ENCODE data around the gene SERPINA1. TPM values are rescaled to one million over a fixed set of nuclear protein-coding genes. Genes with fewer than 3 reads are reported as not detected.

The SERPINA1 gene
- total RNA-seq, 4 donors from 2014 or later, result 10.5 to 25.4 (median 18.9) TPM

GRCh38 chr14:94376976-94377865 lies 11.2 kb downstream of the SERPINA1 start:
- Histone ChIP-seq H3K27me3 (no peaks in the 10 kb centered on the region), H3K36me3 (no peaks in the 10 kb centered on the region), H3K9me3 (no peaks in the 10 kb centered on the region), H3K4me1 (no peaks in the 10 kb centered on the region), H3K4me3 (replicated peaks in 1 of 3) (no peak overlapping the region), H3K27ac (no peak overlapping the region)
- WGBS, 2 donors, result 86 to 88% methylated on average over 6 to 10 of the region's 10 CpGs
- DNase-seq, result no peak
- TF ChIP-seq, protein P1, sequence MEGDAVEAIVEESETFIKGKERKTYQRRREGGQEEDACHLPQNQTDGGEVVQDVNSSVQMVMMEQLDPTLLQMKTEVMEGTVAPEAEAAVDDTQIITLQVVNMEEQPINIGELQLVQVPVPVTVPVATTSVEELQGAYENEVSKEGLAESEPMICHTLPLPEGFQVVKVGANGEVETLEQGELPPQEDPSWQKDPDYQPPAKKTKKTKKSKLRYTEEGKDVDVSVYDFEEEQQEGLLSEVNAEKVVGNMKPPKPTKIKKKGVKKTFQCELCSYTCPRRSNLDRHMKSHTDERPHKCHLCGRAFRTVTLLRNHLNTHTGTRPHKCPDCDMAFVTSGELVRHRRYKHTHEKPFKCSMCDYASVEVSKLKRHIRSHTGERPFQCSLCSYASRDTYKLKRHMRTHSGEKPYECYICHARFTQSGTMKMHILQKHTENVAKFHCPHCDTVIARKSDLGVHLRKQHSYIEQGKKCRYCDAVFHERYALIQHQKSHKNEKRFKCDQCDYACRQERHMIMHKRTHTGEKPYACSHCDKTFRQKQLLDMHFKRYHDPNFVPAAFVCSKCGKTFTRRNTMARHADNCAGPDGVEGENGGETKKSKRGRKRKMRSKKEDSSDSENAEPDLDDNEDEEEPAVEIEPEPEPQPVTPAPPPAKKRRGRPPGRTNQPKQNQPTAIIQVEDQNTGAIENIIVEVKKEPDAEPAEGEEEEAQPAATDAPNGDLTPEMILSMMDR (IDR thresholded peaks at IDR 0.05), result no peak
- no peak for TF ChIP-seq POLR2A (IDR thresholded peaks at IDR 0.05)
- intact Hi-C loops (cut with DNase I), result no loop called here

- TF ChIP-seq, protein P1 (IDR thresholded peaks at IDR 0.05), result no peak
- TF ChIP-seq POLR2A (IDR thresholded peaks at IDR 0.05), result no peak
- H3K4me3 ChIP-seq (replicated peaks in 1 of 3), result no peak overlapping the region
- intact Hi-C loops (cut with DNase I), result no loop called here
- H3K27me3 ChIP-seq, result no peaks in the 10 kb centered on the region
- 92 to 94% methylated on average over 12 of the region's 12 CpGs for WGBS, 2 donors
- H3K9me3 ChIP-seq, result no peaks in the 10 kb centered on the region
- DNase-seq, result no peak
- H3K36me3 ChIP-seq, result no peaks in the 10 kb centered on the region
- H3K4me1 ChIP-seq, result no peaks in the 10 kb centered on the region
- H3K27ac ChIP-seq, result no peak overlapping the region
These were observed 12.1 kb downstream of the SERPINA1 start for GRCh38 chr14:94376108-94376975.

- intact Hi-C loops (cut with DNase I), result no loop called here
- H3K27ac ChIP-seq, result no peak overlapping the region
- 72 to 91% methylated on average over 6 of the region's 6 CpGs for WGBS, 2 donors
- H3K27me3 ChIP-seq, result no peaks in the 10 kb centered on the region
- no peak overlapping the region for H3K4me3 ChIP-seq (replicated peaks in 1 of 3)
- H3K9me3 ChIP-seq, result no peaks in the 10 kb centered on the region
- no peaks in the 10 kb centered on the region for H3K36me3 ChIP-seq
- no peaks in the 10 kb centered on the region for H3K4me1 ChIP-seq
- TF ChIP-seq POLR2A (IDR thresholded peaks at IDR 0.05), result no peak
- TF ChIP-seq, protein P1 (IDR thresholded peaks at IDR 0.05), result no peak
- no peak for DNase-seq
These were observed 12.8 kb downstream of the SERPINA1 start for GRCh38 chr14:94375552-94376107.

DNA sequence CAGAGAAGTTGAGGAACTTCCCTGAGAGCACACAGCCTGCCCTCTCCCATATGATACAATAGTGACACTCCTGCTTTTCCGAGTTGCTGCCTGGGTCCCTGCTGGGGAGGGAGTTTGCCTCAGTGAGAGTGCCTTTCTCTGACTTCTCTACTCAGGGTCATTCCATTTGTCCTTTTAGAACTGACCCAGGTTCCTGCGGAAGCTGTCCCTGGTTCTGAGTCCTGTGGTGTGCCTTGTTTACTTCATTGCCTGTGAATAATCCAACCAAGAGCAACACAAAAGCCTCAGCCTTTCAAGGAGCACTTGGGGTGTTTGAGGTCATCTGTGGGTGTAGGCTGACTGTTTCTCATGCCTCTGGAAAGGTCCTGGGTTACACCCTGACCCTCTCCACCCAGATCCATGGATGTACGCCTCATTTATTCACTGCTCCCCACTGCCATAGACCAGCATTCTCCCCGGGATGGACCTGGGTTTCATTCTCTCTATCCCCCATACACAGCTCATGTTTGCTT lies 13.6 kb downstream of the SERPINA1 start:
- no peaks in the 10 kb centered on the region for H3K9me3 ChIP-seq
- H3K4me3 ChIP-seq (replicated peaks in 1 of 3), result no peak overlapping the region
- no peak for DNase-seq
- no peaks in the 10 kb centered on the region for H3K36me3 ChIP-seq
- H3K27me3 ChIP-seq, result no peaks in the 10 kb centered on the region
- WGBS, 2 donors, result 80 to 91% methylated on average over 4 of the region's 4 CpGs
- intact Hi-C loops (cut with DNase I), result no loop called here
- H3K27ac ChIP-seq, result no peak overlapping the region
- no peak for TF ChIP-seq POLR2A (IDR thresholded peaks at IDR 0.05)
- H3K4me1 ChIP-seq, result no peaks in the 10 kb centered on the region

GRCh38 chr14:94374116-94374515 lies 14.3 kb downstream of the SERPINA1 start:
- no peak overlapping the region for H3K4me3 ChIP-seq (replicated peaks in 1 of 3)
- intact Hi-C loops (cut with DNase I), result no loop called here
- H3K27ac ChIP-seq, result no peak overlapping the region
- 95 to 96% methylated on average over 6 of the region's 6 CpGs for WGBS, 2 donors
- H3K36me3 ChIP-seq, result no peaks in the 10 kb centered on the region
- no peaks in the 10 kb centered on the region for H3K4me1 ChIP-seq
- H3K27me3 ChIP-seq, result no peaks in the 10 kb centered on the region
- no peaks in the 10 kb centered on the region for H3K9me3 ChIP-seq
- TF ChIP-seq, protein P1 (IDR thresholded peaks at IDR 0.05), result no peak
- TF ChIP-seq POLR2A (IDR thresholded peaks at IDR 0.05), result no peak
- no peak for DNase-seq
